Activated B cell treated with CpG ODN at 0.5 μM for 24 hours (primary cell): ENCODE measurements around the gene SLC24A1. TPM values are rescaled to one million over a fixed set of nuclear protein-coding genes. Genes with fewer than 3 reads are reported as not detected.

ENCODE experiments used
- ATAC-seq: fragments of 200-7000 bp; cut with Tn5 transposase; one replicate; pipeline ENCODE4 v1.10.0; 2021; ENCODE audit warnings: low read depth, mild to moderate bottlenecking, moderate library complexity
- CTCF ChIA-PET: fragments of 350-600 bp; sonication (Branson Sonifier 250); formaldehyde crosslinking; loops from one replicate; lab custom pipeline; 2021; ENCODE audit warnings: antibody characterized with exemption; lab: Charles Lee
- POLR2A ChIA-PET: fragments of 350-600 bp; sonication (Branson Sonifier 250); formaldehyde crosslinking; loops from one replicate; lab custom pipeline; 2021; ENCODE audit warnings: antibody characterized with exemption; lab: Charles Lee
- DNase-seq: peaks from one replicate; pipeline ENCODE4 v3.0.0; 2022
- H3K27ac Mint-ChIP-seq: one replicate; pipeline ENCODE4 v1.8.0; 2020; ENCODE audit warnings: mixed read lengths
- H3K27me3 Mint-ChIP-seq: one replicate; pipeline ENCODE4 v1.8.0; 2021; ENCODE audit warnings: mixed read lengths
- H3K36me3 Mint-ChIP-seq: one replicate; pipeline ENCODE4 v1.8.0; 2021; ENCODE audit warnings: low read depth, mixed read lengths
- H3K4me1 Mint-ChIP-seq: one replicate; pipeline ENCODE4 v1.8.0; 2021; ENCODE audit warnings: mixed read lengths
- H3K4me3 Mint-ChIP-seq: one replicate; pipeline ENCODE4 v1.8.0; 2020; ENCODE audit warnings: mild to moderate bottlenecking, mixed read lengths
- H3K9me3 Mint-ChIP-seq: one replicate; pipeline ENCODE4 v1.8.0; 2020; ENCODE audit warnings: mixed read lengths
- CTCF ChIP-seq: fragments of 200-600 bp; IDR thresholded peaks from one replicate; pipeline ENCODE4 v1.8.0; 2022; ENCODE audit warnings: antibody characterized with exemption, mild to moderate bottlenecking
- intact Hi-C: fragments of 100-400 bp; cut with micrococcal nuclease; formaldehyde crosslinking; loops from one replicate; pipeline ENCODE4 v1.15.1; 2024
- total RNA-seq: library from RNA; stranded (reverse); gene quantifications from 2 replicates; pipeline ENCODE4 v1.2.3, GENCODE V29; 2022

SLC24A1 gene
- 3.6 and 4.6 TPM in 2 replicates for total RNA-seq

GRCh38 chr15:65621638-65622037 lies at the start of gene SLC24A1:
SLC24A1 (plus strand) TSS chr15:65621938; CDS start chr15:65624081, 2,143 bp downstream.
- ChIA-PET POLR2A (interaction anchor here (0.6 to 1.3 kb wide), 2 partner anchors 10 to 17 kb away, joined by 5 to 6 read pairs; partner anchors contain the start of gene INTS14), CTCF (interaction anchor here (1.7 kb wide), 1 partner anchor 16 kb away, joined by 7 read pairs; no protein-coding TSS in a partner anchor)
- no peaks in the 10 kb centered on the region for H3K4me1 Mint-ChIP-seq
- peaks cover 25% of the 10 kb centered on the region for H3K36me3 Mint-ChIP-seq
- no peaks in the 10 kb centered on the region for H3K27me3 Mint-ChIP-seq
- no peak for DNase-seq
- H3K27ac Mint-ChIP-seq: no peak within 1 kb of the TSS
- no peak for ATAC-seq
- intact Hi-C loops: no loop called here
- no peaks in the 10 kb centered on the region for H3K9me3 Mint-ChIP-seq
- H3K4me3 Mint-ChIP-seq: no peak within 1 kb of the TSS
- TF ChIP-seq CTCF: no peak

DNA sequence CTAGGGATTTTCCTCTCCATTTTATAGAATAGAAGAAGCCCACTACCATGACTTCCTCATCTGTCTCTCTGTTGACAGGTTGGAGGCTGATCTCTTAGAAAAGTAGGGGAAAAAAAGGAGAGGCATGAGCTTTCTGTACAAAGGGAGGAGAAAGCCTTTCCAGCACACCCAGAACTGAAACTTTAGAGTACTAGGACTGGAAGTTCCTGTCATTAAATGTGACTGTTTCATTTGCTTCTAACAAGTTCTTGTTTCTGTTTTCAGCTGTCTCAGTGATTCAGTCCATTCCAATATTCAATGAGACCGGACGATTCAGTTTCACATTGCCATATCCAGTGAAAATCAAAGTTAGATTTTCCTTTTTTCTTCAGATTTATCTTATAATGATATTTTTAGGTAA lies 49.8 kb upstream of the SLC24A1 start:
- DNase-seq (no peak), ATAC-seq (no peak)
- Mint-ChIP-seq H3K9me3 (no peaks in the 10 kb centered on the region), H3K36me3 (peaks cover 56% of the 10 kb centered on the region), H3K27ac (no peak overlapping the region), H3K27me3 (no peaks in the 10 kb centered on the region), H3K4me3 (no peak overlapping the region), H3K4me1 (no peaks in the 10 kb centered on the region)
- intact Hi-C loops: no loop called here
- POLR2A ChIA-PET: interaction anchor here (0.6 kb wide), 1 partner anchor 229 kb away, joined by 8 read pairs; no protein-coding TSS in a partner anchor
- no peak for TF ChIP-seq CTCF
- CTCF ChIA-PET: no interaction called here

- no peak overlapping the region for H3K27ac Mint-ChIP-seq
- H3K4me1 Mint-ChIP-seq: peaks cover 11% of the 10 kb centered on the region
- H3K9me3 Mint-ChIP-seq: no peaks in the 10 kb centered on the region
- no peak overlapping the region for H3K4me3 Mint-ChIP-seq
- no peak for DNase-seq
- H3K27me3 Mint-ChIP-seq: no peaks in the 10 kb centered on the region
- ChIA-PET CTCF (no interaction called here), POLR2A (no interaction called here)
- TF ChIP-seq CTCF: no peak
- peaks cover 58% of the 10 kb centered on the region for H3K36me3 Mint-ChIP-seq
- intact Hi-C loops: no loop called here
- ATAC-seq: no peak
Measured at GRCh38 chr15:65576664-65577063, 45.1 kb upstream of the SLC24A1 start.

DNA sequence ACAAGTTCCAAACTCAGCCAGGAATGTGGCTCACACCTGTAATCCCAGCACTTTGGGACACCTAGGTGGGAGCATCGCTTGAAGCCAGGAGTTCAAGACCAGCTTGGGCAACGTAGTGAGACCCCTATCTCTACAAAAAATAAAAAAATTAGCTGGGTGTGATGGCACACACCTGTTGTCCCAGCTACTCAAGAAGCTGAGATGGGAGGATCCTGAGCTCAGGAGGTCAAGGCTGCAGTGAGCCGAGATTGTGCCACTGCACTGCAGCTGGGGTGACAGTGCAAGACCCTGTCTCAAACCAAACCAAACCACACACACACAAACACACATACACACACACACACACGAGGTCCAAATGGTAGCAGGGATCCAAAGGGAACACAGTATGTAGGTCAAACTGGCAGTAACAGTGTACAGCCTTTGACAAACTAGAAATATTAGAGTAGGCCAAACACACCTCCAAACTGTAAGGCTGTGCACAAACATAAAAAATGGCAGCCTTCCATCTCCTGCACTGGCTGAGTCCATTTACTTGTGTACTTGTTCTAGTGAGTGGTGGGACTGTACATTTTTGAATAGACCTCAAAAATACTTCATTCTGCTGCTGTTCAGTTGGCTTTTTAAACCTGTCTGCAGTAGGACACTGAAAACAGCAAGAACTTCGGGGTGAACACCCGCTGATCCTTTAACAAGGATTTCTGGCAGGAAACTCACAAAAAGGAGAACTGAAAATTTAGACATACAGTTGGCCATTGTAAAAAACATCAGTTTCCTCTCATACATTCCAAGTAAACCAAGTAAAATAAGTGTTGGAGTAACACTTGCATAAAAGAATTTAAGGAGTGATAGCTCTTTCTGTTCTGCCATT lies 44.4 kb upstream of the SLC24A1 start:
- POLR2A ChIA-PET: no interaction called here
- peaks cover 62% of the 10 kb centered on the region for H3K36me3 Mint-ChIP-seq

More for the DNA sequence above, 44.4 kb upstream of the SLC24A1 start:
- peak overlapping the region; percentile 7 for H3K27ac Mint-ChIP-seq
- intact Hi-C loops: no loop called here
- ATAC-seq (no peak), DNase-seq (no peak)
- H3K9me3 Mint-ChIP-seq: no peaks in the 10 kb centered on the region
- no peak overlapping the region for H3K4me3 Mint-ChIP-seq
- no peaks in the 10 kb centered on the region for H3K27me3 Mint-ChIP-seq
- TF ChIP-seq CTCF: no peak
- peaks cover 11% of the 10 kb centered on the region for H3K4me1 Mint-ChIP-seq
- CTCF ChIA-PET: no interaction called here
